Fibroblast of peridontal ligament (primary cell): ENCODE measurements around the gene FRY.

Experiments used
- DNase-seq: peaks from one replicate; pipeline ENCODE4 v3.0.0-alpha.2; 2010; ENCODE audit errors: extremely low read depth

The FRY gene

GRCh38 chr13:32173881-32174280 is 142.3 kb downstream of the FRY start:
- no peak for DNase-seq

DNA sequence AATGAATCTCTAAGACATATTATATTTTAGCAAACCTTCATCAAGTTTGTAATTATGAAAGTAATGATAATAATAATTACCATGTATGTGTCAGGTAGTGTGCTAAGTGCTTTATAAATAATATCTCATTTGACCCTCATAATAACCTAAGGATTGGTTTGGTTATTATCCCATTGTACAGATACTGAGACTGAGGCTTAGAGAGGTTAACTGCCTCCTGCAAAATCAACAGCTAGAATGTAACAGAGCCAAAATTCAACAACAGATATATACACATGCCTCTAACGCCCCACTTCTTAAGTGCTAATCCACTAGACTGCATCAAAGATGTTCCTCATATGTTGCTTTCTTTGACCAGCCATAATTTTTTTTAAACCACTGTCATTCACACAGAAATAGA is 142.8 kb downstream of the FRY start:
- no peak for DNase-seq

GRCh38 chr13:32175307-32175706 is 143.7 kb downstream of the FRY start:
- DNase-seq = no peak

DNA sequence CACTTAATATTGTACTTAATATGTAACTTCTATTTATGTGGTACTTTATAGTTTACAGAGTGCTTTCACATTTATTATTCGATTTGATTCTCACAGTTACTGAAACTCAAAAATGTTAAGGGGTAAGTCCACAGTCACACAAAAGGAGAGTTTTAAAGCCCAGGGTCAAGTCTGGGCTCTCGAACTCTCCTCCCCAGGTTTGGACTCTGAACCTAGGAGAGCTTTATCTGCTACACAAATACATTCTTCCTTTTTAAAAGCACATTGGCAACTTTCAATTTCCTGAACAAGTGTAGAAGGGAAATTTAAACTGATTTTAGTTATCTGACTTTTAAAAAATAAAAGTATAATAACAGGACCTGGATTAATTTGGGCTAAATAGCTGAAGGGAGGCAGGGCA is 144.4 kb downstream of the FRY start:
- DNase-seq = no peak

GRCh38 chr13:32176696-32177095 is 145.1 kb downstream of the FRY start:
- no peak for DNase-seq

- no peak for DNase-seq
Measured at GRCh38 chr13:32178763-32179162, 147.2 kb downstream of the FRY start.

GRCh38 chr13:32179708-32180107 is 148.1 kb downstream of the FRY start:
- DNase-seq = no peak

DNA sequence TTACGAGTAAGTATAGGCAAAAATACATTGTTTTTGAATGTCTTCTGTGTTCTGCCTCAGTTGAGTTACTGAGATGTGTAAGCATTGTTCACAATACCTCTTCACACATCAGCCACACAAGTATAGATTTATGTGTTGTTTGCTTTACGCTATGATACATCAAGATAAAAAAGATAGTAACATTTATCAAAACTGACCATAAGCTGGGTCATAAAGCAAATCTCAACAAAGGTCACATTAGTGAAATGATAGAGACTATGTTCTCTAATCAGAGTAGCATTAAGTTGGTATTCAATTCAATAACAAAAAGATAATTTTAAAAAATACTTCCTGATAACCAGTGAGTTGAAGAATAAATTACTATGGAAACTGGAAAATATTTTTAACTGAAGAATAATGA is 156.1 kb downstream of the FRY start:
- no peak for DNase-seq

DNA sequence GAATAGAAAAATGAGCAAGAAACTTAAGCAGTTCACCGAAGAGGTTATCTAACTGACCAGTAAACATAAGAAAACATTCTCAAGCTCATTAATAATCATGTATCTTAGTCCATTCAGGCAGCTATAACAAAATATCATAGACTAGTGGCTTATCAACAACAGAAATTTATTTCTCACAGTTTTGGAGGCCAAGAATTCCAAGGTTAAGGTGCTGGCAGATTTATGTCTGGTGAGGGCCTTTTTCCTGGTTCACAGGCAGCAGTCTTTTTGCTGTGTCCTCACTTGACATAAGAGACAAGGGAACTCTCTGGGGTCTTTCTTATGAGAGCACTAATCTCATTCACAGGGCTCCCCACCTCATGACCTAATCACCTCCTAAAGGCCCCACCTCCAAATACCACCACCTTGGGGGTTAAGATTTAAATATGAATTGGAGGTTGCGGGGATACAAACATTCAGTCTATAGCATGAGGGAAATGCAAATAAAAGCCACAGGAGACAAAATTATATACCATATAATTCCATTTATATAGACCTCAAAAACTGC is 160.0 kb downstream of the FRY start:
- no peak for DNase-seq

DNA sequence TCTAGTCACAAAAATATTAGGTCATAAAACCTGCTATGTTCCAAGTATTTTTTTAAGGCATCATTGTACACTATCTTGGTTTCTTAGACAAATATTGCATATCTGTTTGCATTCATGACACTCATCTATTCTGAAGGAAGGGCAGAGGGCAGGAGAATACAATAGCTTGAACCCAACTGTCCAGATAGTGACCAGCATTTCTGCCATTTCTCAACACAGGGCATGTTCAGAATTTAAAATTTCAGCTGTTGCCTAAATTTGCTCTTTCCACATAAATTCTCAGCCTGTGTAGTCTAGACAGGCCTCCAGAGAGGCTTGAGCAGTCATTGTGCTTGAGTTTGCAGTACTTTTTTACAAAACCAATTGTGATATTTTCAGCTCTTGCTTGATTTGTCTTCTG is 164.1 kb downstream of the FRY start:
- DNase-seq = no peak

GRCh38 chr13:32199168-32199567 is 167.6 kb downstream of the FRY start:
- no peak for DNase-seq

GRCh38 chr13:32200741-32201140 is 169.2 kb downstream of the FRY start:
- DNase-seq = peak; percentile 28

GRCh38 chr13:32201809-32202208 is 170.2 kb downstream of the FRY start:
- no peak for DNase-seq

DNA sequence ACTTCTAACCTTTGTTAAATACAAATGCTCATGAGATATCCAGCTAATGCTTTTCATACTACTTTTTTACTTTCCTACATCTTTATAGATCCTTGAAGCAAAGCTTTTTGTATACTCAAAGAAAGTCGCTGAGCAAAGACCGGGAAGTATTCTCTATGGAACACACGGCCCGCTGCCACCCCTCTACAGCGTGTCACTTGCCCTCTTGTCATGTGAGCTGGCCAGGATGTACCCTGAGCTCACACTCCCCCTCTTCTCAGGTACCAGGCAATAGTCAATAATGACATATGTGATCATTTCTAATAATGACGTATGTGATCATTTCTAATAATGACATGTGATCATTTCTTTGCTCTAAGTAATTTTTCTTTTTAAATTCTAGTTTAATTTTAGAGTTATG is 170.7 kb downstream of the FRY start:
- no peak for DNase-seq

DNA sequence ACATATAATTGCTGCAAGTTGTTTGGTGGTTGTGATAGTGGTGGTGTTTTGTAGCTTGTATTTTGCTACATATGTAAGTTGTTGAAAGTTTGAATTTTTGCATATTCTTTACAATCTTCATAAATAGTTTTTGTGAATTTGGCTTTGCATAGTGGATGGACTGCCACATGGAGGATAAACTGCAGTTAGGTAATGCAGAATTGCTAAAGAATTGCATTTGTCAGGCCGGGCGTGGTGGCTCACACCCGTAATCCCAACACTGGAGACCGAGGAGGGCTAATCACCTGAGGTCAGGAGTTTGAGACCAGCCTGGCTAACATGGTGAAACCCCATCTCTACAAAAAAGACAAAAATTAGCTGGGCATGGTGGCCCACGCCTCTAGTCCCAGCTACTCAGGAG is 171.6 kb downstream of the FRY start:
- no peak for DNase-seq

GRCh38 chr13:32203736-32204135 is 172.2 kb downstream of the FRY start:
- DNase-seq = no peak

- DNase-seq = no peak
Measured at GRCh38 chr13:32205431-32206096, 174.0 kb downstream of the FRY start.

- no peak for DNase-seq
Measured at GRCh38 chr13:32206097-32206740, 174.6 kb downstream of the FRY start.

GRCh38 chr13:32208860-32209259 is 177.3 kb downstream of the FRY start:
- DNase-seq = no peak

- peak; percentile 45 for DNase-seq
Measured at GRCh38 chr13:32209652-32210051, 178.1 kb downstream of the FRY start.

GRCh38 chr13:32210101-32210500 is 178.5 kb downstream of the FRY start:
- DNase-seq = no peak

DNA sequence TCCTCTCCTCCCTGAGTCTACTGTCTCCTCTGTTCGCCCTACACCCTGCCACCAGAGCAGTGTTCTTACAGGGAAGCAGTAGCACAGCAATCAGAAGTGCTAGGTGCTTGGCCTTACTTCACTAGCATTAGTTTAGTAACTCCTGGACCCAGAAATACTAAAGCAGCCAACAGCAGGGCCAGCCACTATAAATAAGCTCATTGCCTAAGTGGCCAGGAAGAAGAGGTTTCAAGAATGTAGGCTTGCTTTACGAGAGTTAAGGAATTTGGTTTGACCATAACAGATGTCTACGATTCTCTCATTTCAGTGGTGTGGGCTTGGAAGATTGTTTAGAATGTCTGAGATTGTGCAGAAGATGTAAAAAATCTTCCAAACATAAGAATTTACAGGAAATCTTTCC is 180.2 kb downstream of the FRY start:
- peak; percentile 98 for DNase-seq

- peak; percentile 87 for DNase-seq
Measured at GRCh38 chr13:32212421-32212820, 180.8 kb downstream of the FRY start.

- no peak for DNase-seq
Measured at GRCh38 chr13:32213626-32214025, 182.1 kb downstream of the FRY start.
